Esophagus squamous epithelium (tissue), 5 donors: ENCODE data around the gene SMYD3. TPM values are rescaled to one million over a fixed set of nuclear protein-coding genes. Genes with fewer than 3 reads are reported as not detected.

ENCODE experiments used
- DNase-seq: peaks from one replicate; lab custom pipeline; 2025; lab: John Stamatoyannopoulos, UW
- H3K27ac ChIP-seq, 4 donors: fragments of 200-600 bp; sonication (generic); one replicate each; pipeline ENCODE4 v1.5.1; 2016 to 2019; ENCODE audit warnings: mild to moderate bottlenecking in 1 of 4
- H3K27me3 ChIP-seq, 4 donors: fragments of 200-600 bp; sonication (generic); 1 replicate in 3 of 4; 2 replicates in 1 of 4; pipeline versions ENCODE4 v1.5.1 to v1.6.0; 2017 to 2021; ENCODE audit warnings: antibody characterized with exemption in 1 of 4
- H3K36me3 ChIP-seq, 3 donors: fragments of 200-600 bp; sonication (generic); one replicate each; pipeline ENCODE4 v1.5.1; 2016 to 2019
- H3K4me1 ChIP-seq, 3 donors: fragments of 200-600 bp; sonication (generic); one replicate each; pipeline ENCODE4 v1.5.1; 2017 to 2019
- H3K4me3 ChIP-seq, 4 donors: fragments of 200-600 bp; sonication (generic); 1 replicate in 3 of 4; 2 replicates in 1 of 4; pipeline ENCODE4 v1.5.1; 2016 to 2019; ENCODE audit warnings: mild to moderate bottlenecking in 2 of 4, moderate library complexity in 1 of 4
- H3K9me3 ChIP-seq, 3 donors: fragments of 200-600 bp; sonication (generic); one replicate each; pipeline ENCODE4 v1.5.1; 2016 to 2019
- POLR2A ChIP-seq, 4 donors: fragments of 450-650 bp; IDR thresholded peaks; one replicate each; pipeline ENCODE4 v1.6.1; 2017; ENCODE audit warnings: antibody characterized with exemption in 4 of 4, mild to moderate bottlenecking in 4 of 4, moderate library complexity in 3 of 4
- WGBS, 2 donors: methylation state at CpG; one replicate each; pipeline ENCODE4 v1.1.5; 2018; 5-methylcytosine and 5-hydroxymethylcytosine counted together
- intact Hi-C: fragments of 100-400 bp; cut with DNase I; formaldehyde crosslinking; loops from one replicate; pipeline ENCODE4 v1.15.0; 2022
- total RNA-seq, 4 donors: library from RNA; depleted of rRNA; stranded (reverse); fragments of >200 nt; gene quantifications; one replicate each; pipeline ENCODE4 v1.1.0, GENCODE V29; 2016
- TF ChIP-seq, protein P1 (sequence below), 6 experiments: fragments of 450-650 bp in 4 of 6; fragments of 200-600 bp in 2 of 6; sonication (generic) in 2 of 6; IDR thresholded peaks; one replicate each; pipeline ENCODE4 v1.5.1; 2016 to 2019; ENCODE audit warnings: antibody characterized with exemption in 6 of 6, mild to moderate bottlenecking in 4 of 6, moderate library complexity in 4 of 6
- donor health status: DM: yes; HTN: yes; CAD: no.

The SMYD3 gene
- total RNA-seq, 4 donors from 2014 or later: 8.4 to 15.8 (median 11.5) TPM

- intact Hi-C loops: no loop called here
- Histone ChIP-seq H3K36me3 (no peaks in the 10 kb centered on the region), H3K27me3 (no peaks in the 10 kb centered on the region), H3K4me1 (no peaks in the 10 kb centered on the region), H3K27ac (no peak overlapping the region), H3K4me3 (no peak overlapping the region), H3K9me3 (peaks cover 0 to 11% (median 6%) of the 10 kb centered on the region in 3 donors)
- TF ChIP-seq, protein P1, sequence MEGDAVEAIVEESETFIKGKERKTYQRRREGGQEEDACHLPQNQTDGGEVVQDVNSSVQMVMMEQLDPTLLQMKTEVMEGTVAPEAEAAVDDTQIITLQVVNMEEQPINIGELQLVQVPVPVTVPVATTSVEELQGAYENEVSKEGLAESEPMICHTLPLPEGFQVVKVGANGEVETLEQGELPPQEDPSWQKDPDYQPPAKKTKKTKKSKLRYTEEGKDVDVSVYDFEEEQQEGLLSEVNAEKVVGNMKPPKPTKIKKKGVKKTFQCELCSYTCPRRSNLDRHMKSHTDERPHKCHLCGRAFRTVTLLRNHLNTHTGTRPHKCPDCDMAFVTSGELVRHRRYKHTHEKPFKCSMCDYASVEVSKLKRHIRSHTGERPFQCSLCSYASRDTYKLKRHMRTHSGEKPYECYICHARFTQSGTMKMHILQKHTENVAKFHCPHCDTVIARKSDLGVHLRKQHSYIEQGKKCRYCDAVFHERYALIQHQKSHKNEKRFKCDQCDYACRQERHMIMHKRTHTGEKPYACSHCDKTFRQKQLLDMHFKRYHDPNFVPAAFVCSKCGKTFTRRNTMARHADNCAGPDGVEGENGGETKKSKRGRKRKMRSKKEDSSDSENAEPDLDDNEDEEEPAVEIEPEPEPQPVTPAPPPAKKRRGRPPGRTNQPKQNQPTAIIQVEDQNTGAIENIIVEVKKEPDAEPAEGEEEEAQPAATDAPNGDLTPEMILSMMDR (IDR thresholded peaks at IDR 0.05): no peak
- TF ChIP-seq POLR2A (IDR thresholded peaks at IDR 0.05): no peak
- no peak for DNase-seq
- 25 to 42% methylated on average over 2 of the region's 5 CpGs for WGBS, 2 donors
These were observed 20.5 kb upstream of the SMYD3 start for GRCh38 chr1:246527402-246528088.

DNA sequence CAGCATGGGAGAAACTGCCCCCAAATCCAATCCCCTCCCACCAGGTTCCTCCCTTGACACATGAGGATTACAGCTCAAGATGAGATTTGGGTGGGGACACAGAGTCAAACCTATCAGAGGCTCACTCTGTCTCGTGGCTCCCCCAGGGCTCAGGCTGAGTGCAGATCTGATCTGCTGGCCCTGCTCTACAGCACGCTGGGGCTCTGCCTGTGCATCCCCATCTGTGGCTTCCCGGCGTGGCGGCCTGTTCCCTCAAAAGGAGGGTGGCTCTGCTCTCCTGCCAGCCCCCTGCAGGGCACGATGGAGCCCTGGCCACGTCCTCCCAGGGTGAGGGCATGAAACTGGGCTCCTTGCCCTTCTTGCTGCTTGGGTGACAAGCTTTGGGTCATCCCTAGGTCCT lies 19.8 kb upstream of the SMYD3 start:
- WGBS, 2 donors: 60% methylated on average over 4 of the region's 7 CpGs; no CpG with 5 or more reads in 1 of the 2 donors
- Histone ChIP-seq H3K27ac (no peak overlapping the region), H3K4me3 (no peak overlapping the region), H3K36me3 (no peaks in the 10 kb centered on the region), H3K4me1 (no peaks in the 10 kb centered on the region), H3K27me3 (no peaks in the 10 kb centered on the region), H3K9me3 (peaks cover 0 to 11% (median 6%) of the 10 kb centered on the region in 3 donors)
- intact Hi-C loops: no loop called here
- no peak for DNase-seq
- TF ChIP-seq POLR2A (IDR thresholded peaks at IDR 0.05): no peak
- TF ChIP-seq, protein P1 (IDR thresholded peaks at IDR 0.05): no peak

- Histone ChIP-seq H3K27ac (no peak overlapping the region), H3K36me3 (no peaks in the 10 kb centered on the region), H3K4me1 (no peaks in the 10 kb centered on the region), H3K27me3 (no peaks in the 10 kb centered on the region), H3K4me3 (no peak overlapping the region), H3K9me3 (peaks cover 0 to 11% (median 6%) of the 10 kb centered on the region in 3 donors)
- no peak for DNase-seq
- intact Hi-C loops: no loop called here
- 82% methylated on average over 4 of the region's 4 CpGs for WGBS, 2 donors
- TF ChIP-seq, protein P1 (IDR thresholded peaks at IDR 0.05): no peak
- TF ChIP-seq POLR2A (IDR thresholded peaks at IDR 0.05): no peak
These were observed 19.3 kb upstream of the SMYD3 start for GRCh38 chr1:246526380-246526779.

- WGBS, 2 donors: no CpG with 5 or more reads among the region's 1 CpG
- TF ChIP-seq, protein P1 (IDR thresholded peaks at IDR 0.05): no peak
- no peak for TF ChIP-seq POLR2A (IDR thresholded peaks at IDR 0.05)
- Histone ChIP-seq H3K27ac (no peak overlapping the region), H3K4me1 (no peaks in the 10 kb centered on the region), H3K27me3 (no peaks in the 10 kb centered on the region), H3K4me3 (no peak overlapping the region), H3K9me3 (peaks cover 5 to 40% (median 25%) of the 10 kb centered on the region in 3 donors), H3K36me3 (no peaks in the 10 kb centered on the region)
- DNase-seq: no peak
- intact Hi-C loops: no loop called here
These were observed 12.4 kb upstream of the SMYD3 start for GRCh38 chr1:246519514-246519913.

- 84 to 86% methylated on average over 10 to 16 of the region's 17 CpGs for WGBS, 2 donors
- DNase-seq: no peak
- H3K4me1 ChIP-seq: no peaks in the 10 kb centered on the region
- H3K4me3 ChIP-seq: no peak overlapping the region
- TF ChIP-seq POLR2A (IDR thresholded peaks at IDR 0.05): no peak
- TF ChIP-seq, protein P1 (IDR thresholded peaks at IDR 0.05): no peak
- no peaks in the 10 kb centered on the region for H3K36me3 ChIP-seq
- H3K9me3 ChIP-seq: peaks cover 5 to 49% (median 33%) of the 10 kb centered on the region in 3 donors
- no peaks in the 10 kb centered on the region for H3K27me3 ChIP-seq
- intact Hi-C loops: no loop called here
- H3K27ac ChIP-seq: no peak overlapping the region
These were observed 11.6 kb upstream of the SMYD3 start for GRCh38 chr1:246518456-246519205.
